Left lung (tissue), 10 donors: ENCODE results near the gene CLMP. TPM values are rescaled to one million over a fixed set of nuclear protein-coding genes. Genes with fewer than 3 reads are reported as not detected.

Experiments used
- ATAC-seq: fragments of 200-7000 bp; cut with Tn5 transposase; one replicate; pipeline ENCODE4 v1.9.1; 2020; ENCODE audit warnings: moderate library complexity
- DNase-seq, 4 donors: peaks; one replicate each; pipeline ENCODE4 v3.0.0-alpha.2; 2013 to 2020
- H3K27ac ChIP-seq, 2 donors: fragments of 200-600 bp; sonication (generic) in 1 of 2; one replicate each; pipeline versions ENCODE4 v1.5.0 to v1.8.0; 2020 to 2021
- H3K27me3 ChIP-seq, 2 donors: fragments of 200-600 bp; sonication (generic) in 1 of 2; one replicate each; pipeline versions ENCODE4 v1.5.0 to v1.8.0; 2020 to 2021
- H3K36me3 ChIP-seq, 2 donors: fragments of 200-600 bp; sonication (generic) in 1 of 2; one replicate each; pipeline versions ENCODE4 v1.5.0 to v1.8.0; 2020 to 2021
- H3K4me1 ChIP-seq, 2 donors: fragments of 200-600 bp; one replicate each; pipeline ENCODE4 v1.8.0; 2021
- H3K4me3 ChIP-seq, 2 donors: fragments of 200-600 bp; sonication (generic) in 1 of 2; one replicate each; pipeline versions ENCODE4 v1.5.0 to v1.8.0; 2020 to 2021; ENCODE audit warnings: mild to moderate bottlenecking in 1 of 2
- H3K9me3 ChIP-seq, 2 donors: fragments of 200-600 bp; sonication (generic) in 1 of 2; one replicate each; pipeline versions ENCODE4 v1.5.0 to v1.8.0; 2020 to 2021
- intact Hi-C, 2 donors: fragments of 100-400 bp; cut with DNase I; formaldehyde crosslinking; loops; one replicate each; pipeline versions ENCODE4 v1.11.2 to v1.14.2; 2022
- polyA plus RNA-seq, 6 donors: library from polyadenylated mRNA; unstranded; fragments of 120-200 nt; gene quantifications; one replicate each; pipeline ENCODE4 v1.2.1, GENCODE V29; 2013; ENCODE audit not compliant: insufficient read length in 6 of 6
- total RNA-seq, 2 donors: library from RNA; stranded (reverse); fragmentation: NEBNext Ultra II Directional; extraction: Animal tissue kit (Norgen Biotek cat#: 25700); gene quantifications; one replicate each; pipeline ENCODE4 v1.2.1, GENCODE V29; 2021
- TF ChIP-seq, protein P1 (sequence below), 2 donors: fragments of 200-600 bp; sonication (generic) in 1 of 2; IDR thresholded peaks; one replicate each; pipeline versions ENCODE4 v1.5.0 to v1.8.0; 2021; ENCODE audit warnings: antibody characterized with exemption in 2 of 2
- donor health status: DM: no; HTN: yes; CAD: no.
- donor health status: DM: no; HTN: no; CAD: no.

The CLMP gene
- total and polyA plus RNA-seq, 8 donors: 16.5 to 22.5 (median 18.1) TPM

- Histone ChIP-seq H3K9me3 (no peaks in the 10 kb centered on the region), H3K4me1 (no peaks in the 10 kb centered on the region), H3K36me3 (no peaks in the 10 kb centered on the region), H3K27me3 (no peaks in the 10 kb centered on the region), H3K4me3 (no peak overlapping the region), H3K27ac (no peak overlapping the region)
- TF ChIP-seq, protein P1, sequence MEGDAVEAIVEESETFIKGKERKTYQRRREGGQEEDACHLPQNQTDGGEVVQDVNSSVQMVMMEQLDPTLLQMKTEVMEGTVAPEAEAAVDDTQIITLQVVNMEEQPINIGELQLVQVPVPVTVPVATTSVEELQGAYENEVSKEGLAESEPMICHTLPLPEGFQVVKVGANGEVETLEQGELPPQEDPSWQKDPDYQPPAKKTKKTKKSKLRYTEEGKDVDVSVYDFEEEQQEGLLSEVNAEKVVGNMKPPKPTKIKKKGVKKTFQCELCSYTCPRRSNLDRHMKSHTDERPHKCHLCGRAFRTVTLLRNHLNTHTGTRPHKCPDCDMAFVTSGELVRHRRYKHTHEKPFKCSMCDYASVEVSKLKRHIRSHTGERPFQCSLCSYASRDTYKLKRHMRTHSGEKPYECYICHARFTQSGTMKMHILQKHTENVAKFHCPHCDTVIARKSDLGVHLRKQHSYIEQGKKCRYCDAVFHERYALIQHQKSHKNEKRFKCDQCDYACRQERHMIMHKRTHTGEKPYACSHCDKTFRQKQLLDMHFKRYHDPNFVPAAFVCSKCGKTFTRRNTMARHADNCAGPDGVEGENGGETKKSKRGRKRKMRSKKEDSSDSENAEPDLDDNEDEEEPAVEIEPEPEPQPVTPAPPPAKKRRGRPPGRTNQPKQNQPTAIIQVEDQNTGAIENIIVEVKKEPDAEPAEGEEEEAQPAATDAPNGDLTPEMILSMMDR (IDR thresholded peaks at IDR 0.05): no peak
- ATAC-seq: no peak
- intact Hi-C loops: no loop called here
- no peak for DNase-seq
Observed at GRCh38 chr11:123033895-123034294, 161.2 kb downstream of the CLMP start.

GRCh38 chr11:123030517-123030916 is 164.5 kb downstream of the CLMP start:
- DNase-seq (no peak), ATAC-seq (no peak)
- Histone ChIP-seq H3K27me3 (no peaks in the 10 kb centered on the region), H3K36me3 (no peaks in the 10 kb centered on the region), H3K4me3 (no peak overlapping the region), H3K27ac (no peak overlapping the region), H3K4me1 (no peaks in the 10 kb centered on the region), H3K9me3 (no peaks in the 10 kb centered on the region)
- TF ChIP-seq, protein P1 (IDR thresholded peaks at IDR 0.05): no peak
- intact Hi-C loops: no loop called here

DNA sequence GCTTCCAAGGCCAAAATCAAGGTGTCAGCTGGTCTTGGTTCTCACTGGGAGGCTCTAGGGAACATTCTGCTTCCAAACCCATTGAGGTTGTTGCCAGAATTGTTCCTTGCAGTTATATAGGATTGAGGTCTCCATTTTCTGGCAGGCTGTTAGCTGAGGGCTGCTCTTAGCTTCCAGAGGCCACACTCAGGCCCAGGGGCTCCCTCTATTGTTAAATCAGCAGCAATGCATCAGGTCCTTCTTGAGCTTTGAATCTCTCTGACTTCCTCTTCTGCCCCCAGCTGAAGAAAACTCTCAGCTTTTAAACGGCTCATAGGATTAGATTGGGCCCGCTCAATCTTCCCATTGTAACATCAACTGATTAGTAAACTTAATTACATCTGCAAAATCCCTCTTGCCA is 174.1 kb downstream of the CLMP start:
- DNase-seq (peak in 2 of 4 donors; percentile 24 to 41), ATAC-seq (peak; percentile 90)
- intact Hi-C loops: loop anchor here in 1 of 2 donors (5.0 kb wide), 1 partner anchor 154 kb away; no protein-coding TSS in a partner anchor
- Histone ChIP-seq H3K36me3 (no peaks in the 10 kb centered on the region), H3K4me1 (peaks cover 4 to 10% of the 10 kb centered on the region in 2 donors), H3K27me3 (peaks cover 0 to 18% of the 10 kb centered on the region in 2 donors), H3K4me3 (no peak overlapping the region), H3K9me3 (no peaks in the 10 kb centered on the region), H3K27ac (no peak overlapping the region)
- TF ChIP-seq, protein P1 (IDR thresholded peaks at IDR 0.05): peak; percentile 51 to 61

Other genes starting within 250 kb of the CLMP start
- gene BSX, start 213.4 kb downstream of the CLMP start, total RNA-seq: not detected
- gene BSX, start 213.4 kb downstream of the CLMP start, polyA plus RNA-seq: not detected
- gene HSPA8, start 133.1 kb downstream of the CLMP start, total RNA-seq: 1,000 to 10,000 TPM; 1,083 to 1,275 TPM
- 1,000 to 10,000 TPM in 4 of 6 donors, 100 to 1,000 TPM in 2; 823 to 1,371 (median 1,063) TPM for gene HSPA8, start 133.1 kb downstream of the CLMP start, polyA plus RNA-seq
- 1 to 10 TPM; 4.2 to 7.4 TPM for gene GRAMD1B, start 235.0 kb upstream of the CLMP start, total RNA-seq
- 1 to 10 TPM; 3.3 to 5.6 (median 4.8) TPM for gene GRAMD1B, start 235.0 kb upstream of the CLMP start, polyA plus RNA-seq